Pancreas (tissue), 10 donors: ENCODE measurements around the gene CEP350. TPM values are rescaled to one million over a fixed set of nuclear protein-coding genes. Genes with fewer than 3 reads are reported as not detected.
A peak's percentile ranks its signal among the peaks of the same experiment; 100 is the strongest.

ENCODE experiments used
- ATAC-seq, 4 donors: fragments of 200-7000 bp; cut with Tn5 transposase; one replicate each; pipeline versions ENCODE4 v1.8.0 to v1.9.1; 2020; ENCODE audit warnings: mild to moderate bottlenecking in 4 of 4, moderate library complexity in 4 of 4
- DNase-seq, 6 donors: peaks; one replicate each; pipeline ENCODE4 v3.0.0-alpha.2; 2020
- FAIRE-seq: peaks from 2 replicates; lab custom pipeline; 2012; peaks lifted over from hg19 to GRCh38; lab: Jason Lieb, UNC
- H3K27ac ChIP-seq, 4 donors: fragments of 200-600 bp; sonication (generic); 1 replicate in 3 of 4; 2 replicates in 1 of 4; pipeline versions ENCODE4 v1.5.0 to v1.8.0; 2020
- H3K27me3 ChIP-seq, 4 donors: fragments of 200-600 bp; one replicate each; pipeline ENCODE4 v1.8.0; 2021
- H3K36me3 ChIP-seq, 3 donors: fragments of 200-600 bp; sonication (generic) in 1 of 3; one replicate each; pipeline versions ENCODE4 v1.5.0 to v1.8.0; 2020 to 2021
- H3K4me1 ChIP-seq, 3 donors: fragments of 200-600 bp; one replicate each; pipeline ENCODE4 v1.8.0; 2021
- H3K4me3 ChIP-seq, 4 donors: fragments of 200-600 bp; sonication (generic) in 2 of 4; one replicate each; pipeline versions ENCODE4 v1.5.0 to v1.8.0; 2020 to 2021
- H3K9me3 ChIP-seq, 4 donors: fragments of 200-600 bp; one replicate each; pipeline ENCODE4 v1.8.0; 2021
- CTCF ChIP-seq, 4 donors: fragments of 200-600 bp; sonication (generic) in 3 of 4; IDR thresholded peaks; one replicate each; pipeline versions ENCODE4 v1.5.0 to v1.8.0; 2021; ENCODE audit warnings: antibody characterized with exemption in 4 of 4
- WGBS, 2 donors: extraction: QIAGEN DNeasy Blood & Tissue Kit; methylation state at CpG; one replicate each; pipeline ENCODE4 v1.1.7; 2013; 5-methylcytosine and 5-hydroxymethylcytosine counted together
- intact Hi-C, 3 donors: fragments of 100-400 bp; cut with DNase I; formaldehyde crosslinking; loops; one replicate each; pipeline versions ENCODE4 v1.11.1 to v1.14.2; 2022
- polyA plus RNA-seq, 2 donors: library from polyadenylated mRNA; stranded (reverse); fragments of 200-250 nt; gene quantifications; one replicate each; pipeline ENCODE4 v1.2.3, GENCODE V29; 2013
- total RNA-seq, 6 donors: library from RNA; stranded (reverse); fragmentation: NEBNext Ultra II Directional in 4 of 6; extraction: Animal tissue kit (Norgen Biotek cat#: 25700) in 4 of 6; gene quantifications; one replicate each; pipeline versions ENCODE4 v1.2.1 to v1.2.4, GENCODE V29; 2021 to 2023
- donor health status: healthy with polysubstance abuse.
- donor health status: DM: no; HTN: no; CAD: no; lungs with moderate emphysema.
- donor health status: DM: no; HTN: no; CAD: no.
- donor health status: control.
- donor health status: control.
- donor health status: Bipolar disorder and iron deficiency.
- donor health status: DM: yes; HTN: yes; CAD: no.
- donor health status: DM: no; HTN: no; CAD: no.
- donor health status: DM: no; HTN: no; CAD: no.
- donor health status: DM: yes; HTN: yes; CAD: no.

Gene CEP350
- total and polyA plus RNA-seq, 8 donors = 4.6 to 30.8 (median 21.4) TPM

- Histone ChIP-seq H3K36me3 (peaks cover 0 to 11% (median 0%) of the 10 kb centered on the region in 3 donors), H3K4me3 (no peak overlapping the region), H3K27ac (no peak overlapping the region), H3K27me3 (no peaks in the 10 kb centered on the region), H3K4me1 (no peaks in the 10 kb centered on the region), H3K9me3 (no peaks in the 10 kb centered on the region)
- no peak for ATAC-seq
- 78 to 93% methylated on average over 1 of the region's 1 CpG for WGBS, 2 donors
- no peak for TF ChIP-seq CTCF (IDR thresholded peaks at IDR 0.05)
- DNase-seq = no peak
- FAIRE-seq = no peak
- intact Hi-C loops = no loop called here
Measured at GRCh38 chr1:180101411-180101810, 146.8 kb downstream of the CEP350 start.

GRCh38 chr1:180103819-180104218 is 149.2 kb downstream of the CEP350 start:
- ATAC-seq = no peak
- Histone ChIP-seq H3K4me3 (no peak overlapping the region), H3K36me3 (peaks cover 0 to 22% (median 0%) of the 10 kb centered on the region in 3 donors), H3K27me3 (no peaks in the 10 kb centered on the region), H3K9me3 (no peaks in the 10 kb centered on the region), H3K27ac (no peak overlapping the region), H3K4me1 (no peaks in the 10 kb centered on the region)
- intact Hi-C loops = no loop called here
- peak; percentile 99 for FAIRE-seq
- WGBS, 2 donors = 97 to 99% methylated on average over 1 of the region's 1 CpG
- TF ChIP-seq CTCF (IDR thresholded peaks at IDR 0.05) = no peak
- no peak for DNase-seq

- Histone ChIP-seq H3K27me3 (no peaks in the 10 kb centered on the region), H3K4me1 (no peaks in the 10 kb centered on the region), H3K9me3 (no peaks in the 10 kb centered on the region), H3K27ac (no peak overlapping the region), H3K4me3 (no peak overlapping the region), H3K36me3 (peaks cover 4 to 41% (median 13%) of the 10 kb centered on the region in 3 donors)
- FAIRE-seq = no peak
- WGBS, 2 donors = 86 to 88% methylated on average over 2 of the region's 2 CpGs
- TF ChIP-seq CTCF (IDR thresholded peaks at IDR 0.05) = no peak
- no peak for ATAC-seq
- intact Hi-C loops = loop anchor here in 1 of 3 donors (10.0 kb wide), 1 partner anchor 63 kb away; no protein-coding TSS in a partner anchor
- no peak for DNase-seq
Measured at GRCh38 chr1:180112091-180112490, 157.5 kb downstream of the CEP350 start.

- Histone ChIP-seq H3K4me3 (no peak overlapping the region), H3K27me3 (no peaks in the 10 kb centered on the region), H3K4me1 (no peaks in the 10 kb centered on the region), H3K36me3 (peaks cover 4 to 34% (median 13%) of the 10 kb centered on the region in 3 donors), H3K9me3 (no peaks in the 10 kb centered on the region), H3K27ac (no peak overlapping the region)
- TF ChIP-seq CTCF (IDR thresholded peaks at IDR 0.05) = no peak
- DNase-seq = no peak
- FAIRE-seq = no peak
- WGBS, 2 donors = 89 to 95% methylated on average over 2 of the region's 2 CpGs
- ATAC-seq = peak in 1 of 4 donors; percentile 22
- intact Hi-C loops = loop anchor here in 1 of 3 donors (10.0 kb wide), 1 partner anchor 62 kb away; no protein-coding TSS in a partner anchor
Measured at GRCh38 chr1:180112984-180113647, 158.5 kb downstream of the CEP350 start.

GRCh38 chr1:180114396-180114945 is 159.9 kb downstream of the CEP350 start:
- ATAC-seq = no peak
- intact Hi-C loops = loop anchor here in 1 of 3 donors (10.0 kb wide), 1 partner anchor 60 kb away; no protein-coding TSS in a partner anchor
- no peak for TF ChIP-seq CTCF (IDR thresholded peaks at IDR 0.05)
- Histone ChIP-seq H3K36me3 (peaks cover 4 to 29% (median 13%) of the 10 kb centered on the region in 3 donors), H3K4me1 (no peaks in the 10 kb centered on the region), H3K27me3 (no peaks in the 10 kb centered on the region), H3K27ac (no peak overlapping the region), H3K9me3 (no peaks in the 10 kb centered on the region), H3K4me3 (no peak overlapping the region)
- no peak for DNase-seq
- 85 to 88% methylated on average over 4 of the region's 4 CpGs for WGBS, 2 donors
- no peak for FAIRE-seq
